Panc1 (cell line): ENCODE data around the gene GPATCH3. TPM values are rescaled to one million over a fixed set of nuclear protein-coding genes. Genes with fewer than 3 reads are reported as not detected.
"Not testable (repeated sequence)": the region's sequence is repeated elsewhere in the genome, so short reads cannot be mapped to it uniquely, and the experiment has no call there.

Experiments used
- ATAC-seq: fragments of 200-7000 bp; cut with Tn5 transposase; 2 replicates; pipeline ENCODE4 v1.9.1; 2020; ENCODE audit warnings: mild to moderate bottlenecking, moderate library complexity
- BruUV-seq: library from RNA; stranded (reverse); fragments of 400-500 nt; replicated peaks from 2 replicates; lab custom pipeline; 2021; lab: Mats Ljungman, UMichigan
- CTCF ChIA-PET: fragments of 300-600 bp; sonication (Branson Sonifier 250); formaldehyde crosslinking; loops from one replicate; lab custom pipeline; 2022; ENCODE audit warnings: antibody characterized with exemption; lab: Charles Lee
- POLR2A ChIA-PET: fragments of 300-600 bp; sonication (Branson Sonifier 250); formaldehyde crosslinking; loops from one replicate; lab custom pipeline; 2022; ENCODE audit warnings: antibody characterized with exemption; lab: Charles Lee
- DNase-seq: peaks from one replicate; pipeline ENCODE4 v3.0.0-alpha.2; 2010; ENCODE audit warnings: low read depth, low spot score
- H3K27ac ChIP-seq: 2 replicates; pipeline ENCODE4 v1.5.1; 2011; ENCODE audit warnings: mild to moderate bottlenecking, low read length, inconsistent platforms
- H3K27me3 ChIP-seq: fragments of 200-500 bp; sonication (Bioruptor generic); 2 replicates; pipeline ENCODE4 v1.6.0; 2014; ENCODE audit warnings: low read length, inconsistent platforms; ENCODE audit not compliant: control insufficient read depth, insufficient read depth
- H3K36me3 ChIP-seq: fragments of 200-500 bp; sonication (Bioruptor generic); 2 replicates; pipeline ENCODE4 v1.5.1; 2014; ENCODE audit warnings: inconsistent platforms, mild to moderate bottlenecking, low read length, moderate library complexity; ENCODE audit not compliant: control insufficient read depth, insufficient read depth
- H3K4me1 ChIP-seq: 2 replicates; pipeline ENCODE4 v1.5.1; 2011; ENCODE audit warnings: inconsistent platforms, mild to moderate bottlenecking, low read length, moderate library complexity; ENCODE audit not compliant: control insufficient read depth, insufficient read depth
- H3K4me3 ChIP-seq, 2 experiments: 2 replicates each; pipeline ENCODE4 v1.5.1; 2011 to 2012; ENCODE audit warnings: low read depth in 2 of 2, low read length in 2 of 2, mild to moderate bottlenecking in 2 of 2, inconsistent platforms in 1 of 2, moderate library complexity in 1 of 2
- H3K9me3 ChIP-seq: fragments of 200-500 bp; sonication (Bioruptor generic); 2 replicates; pipeline ENCODE4 v1.5.1; 2014; ENCODE audit warnings: low read depth, mild to moderate bottlenecking, inconsistent platforms, low read length, moderate library complexity; ENCODE audit not compliant: control insufficient read depth, insufficient read depth
- CTCF ChIP-seq: fragments of 450-650 bp; IDR thresholded peaks from 2 replicates; pipeline ENCODE4 v1.5.1; 2017; ENCODE audit warnings: mild to moderate bottlenecking
- POLR2AphosphoS5 ChIP-seq: IDR thresholded peaks from 2 replicates; pipeline ENCODE4 v1.6.1; 2012; ENCODE audit warnings: mild to moderate bottlenecking, low read depth, low read length, moderate library complexity
- REST ChIP-seq, 2 experiments: IDR thresholded peaks; 2 replicates each; pipeline ENCODE4 v1.6.1; 2011 to 2012; ENCODE audit warnings: low read depth in 2 of 2, control low read depth in 1 of 2, low read length in 1 of 2, mild to moderate bottlenecking in 1 of 2, moderate library complexity in 1 of 2; ENCODE audit not compliant: insufficient read depth in 1 of 2
- SIN3A ChIP-seq: IDR thresholded peaks from 2 replicates; pipeline ENCODE4 v1.6.1; 2012; ENCODE audit warnings: low read depth, mild to moderate bottlenecking, low read length, moderate library complexity, borderline replicate concordance; ENCODE audit not compliant: insufficient read depth
- TCF7L2 ChIP-seq: IDR thresholded peaks from 2 replicates; pipeline ENCODE4 v1.6.1; 2011; ENCODE audit warnings: mild to moderate bottlenecking, low read depth, low read length, inconsistent platforms
- in situ Hi-C: cut with HindIII; loops from 2 replicates; pipeline ENCODE4 v1.10.0; 2016; ENCODE audit warnings: low sequenced_read_pairs, low pct_unique_long_range_greater_than_20kb
- intact Hi-C: fragments of 100-400 bp; cut with micrococcal nuclease; formaldehyde crosslinking; loops from one replicate; pipeline ENCODE4 v1.10.0; 2022; ENCODE audit not compliant: unreplicated experiment
- total RNA-seq: library from RNA; stranded (reverse); gene quantifications from one replicate; pipeline ENCODE4 v1.2.1, GENCODE V29; 2021; ENCODE audit not compliant: unreplicated experiment

Gene GPATCH3
- total RNA-seq, 1 experiment from 2014 or later, result 29.7 TPM

DNA sequence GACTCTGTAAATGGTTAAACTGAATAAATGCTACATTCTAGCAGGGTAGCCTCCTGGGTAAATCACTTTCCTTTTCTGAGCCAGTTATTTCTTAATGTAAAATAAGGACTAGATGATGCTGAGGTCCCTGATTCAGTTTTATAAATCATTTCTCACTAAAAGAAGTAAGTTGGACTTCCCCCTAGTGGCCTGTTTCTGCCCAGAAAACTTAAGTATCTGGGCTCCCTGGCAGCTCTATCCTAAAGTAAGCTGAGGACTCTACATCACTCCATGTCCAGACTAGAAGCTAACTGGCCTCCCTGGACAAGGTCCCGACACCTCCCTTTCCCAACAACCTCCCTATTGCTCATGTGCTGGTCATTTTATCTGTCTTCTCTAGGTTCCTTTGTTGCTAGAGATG is 13.1 kb downstream of the GPATCH3 start:
- ATAC-seq, result peak; percentile 37; the same call in 1 of the 2 replicates
- DNase-seq, result no peak
- Histone ChIP-seq H3K9me3 (no peaks in the 10 kb centered on the region), H3K27ac (no peak overlapping the region), H3K4me3 (no peak overlapping the region), H3K36me3 (peaks cover 20% of the 10 kb centered on the region), H3K4me1 (peaks cover 17% of the 10 kb centered on the region), H3K27me3 (no peaks in the 10 kb centered on the region)
- POLR2A ChIA-PET, result interaction anchor here (0.7 kb wide), 1 partner anchor 22 kb away, joined by 4 read pairs; no protein-coding TSS in a partner anchor
- TF ChIP-seq POLR2AphosphoS5 (no peak), SIN3A (no peak), CTCF (peak; percentile 75; the same call in 1 of the 2 replicates), TCF7L2 (no peak), REST (IDR thresholded peaks at IDR 0.05; ENCODE audit: insufficient read depth in 1 of 2, low read depth in 2 of 2, low read length in 1 of 2) (no peak)
- intact Hi-C loops (no loop called here), in situ Hi-C loops (no loop called here)
- BruUV-seq, result no TSS peak
- CTCF ChIA-PET, result interaction anchor here (0.6 to 1.6 kb wide), 5 partner anchors 9 to 181 kb away, joined by 3 to 9 read pairs (median 4); no protein-coding TSS in a partner anchor

DNA sequence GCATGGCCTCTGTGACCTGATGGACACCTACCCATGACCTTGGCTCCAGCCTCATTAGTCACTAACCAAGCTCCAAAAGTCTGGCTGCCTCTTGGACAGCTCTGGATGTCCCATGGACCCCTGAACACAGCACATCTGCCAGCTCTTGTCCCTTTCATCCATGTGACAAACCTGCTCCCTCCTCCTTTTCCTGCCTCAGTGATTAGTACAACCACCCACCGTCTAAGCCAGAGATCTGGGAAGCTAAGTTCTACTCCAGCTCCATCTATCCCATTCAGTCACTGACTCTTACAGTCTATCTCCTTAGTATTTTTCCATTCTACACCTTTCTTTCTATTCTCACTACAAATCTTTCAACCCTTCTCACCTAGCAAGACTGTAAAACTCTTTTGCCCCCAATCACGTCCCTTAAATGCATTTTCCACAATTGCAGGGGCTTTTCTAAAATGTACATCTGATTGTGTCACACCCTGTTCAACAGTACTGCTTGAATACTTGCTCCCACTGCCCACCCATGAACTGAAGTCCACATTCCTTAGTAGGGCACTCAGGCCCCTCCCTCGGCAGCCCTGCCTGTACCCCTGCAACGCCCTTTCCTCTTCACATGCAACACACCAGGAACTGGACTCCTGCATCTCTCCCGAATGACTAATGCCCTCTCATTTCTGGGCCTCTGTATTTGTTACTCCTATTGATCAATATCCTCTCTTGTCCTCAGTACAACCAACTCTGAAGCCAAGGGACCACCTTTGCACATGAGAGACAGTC is 17.4 kb downstream of the GPATCH3 start:
- intact Hi-C loops (no loop called here), in situ Hi-C loops (no loop called here)
- no peak for TF ChIP-seq TCF7L2
- TF ChIP-seq REST (IDR thresholded peaks at IDR 0.05; ENCODE audit: insufficient read depth in 1 of 2, low read depth in 2 of 2, low read length in 1 of 2), result no peak
- TF ChIP-seq SIN3A, result no peak
- no peak; the same call in 1 of the 2 replicates for TF ChIP-seq POLR2AphosphoS5
- TF ChIP-seq CTCF, result no peak
- Histone ChIP-seq H3K27me3 (no peaks in the 10 kb centered on the region), H3K36me3 (peaks cover 18% of the 10 kb centered on the region; the same call in 1 of the 2 replicates), H3K27ac (no peak overlapping the region), H3K4me3 (no peak overlapping the region), H3K9me3 (no peaks in the 10 kb centered on the region), H3K4me1 (no peaks in the 10 kb centered on the region)
- BruUV-seq, result TSS peak; percentile 48
- ChIA-PET POLR2A (interaction anchor here (0.5 to 2.0 kb wide), 4 partner anchors 12 to 38 kb away, joined by 3 to 7 read pairs (median 4); partner anchors contain the start of gene GPATCH3), CTCF (no interaction called here)
- ATAC-seq (no peak), DNase-seq (no peak)

- H3K4me3 ChIP-seq, in situ Hi-C loops, BruUV-seq, H3K27me3 ChIP-seq, intact Hi-C loops, H3K9me3 ChIP-seq, DNase-seq, H3K4me1 ChIP-seq, H3K27ac ChIP-seq: not testable (repeated sequence)
- ATAC-seq, result peak; percentile 72
- ChIA-PET POLR2A (interaction anchor here (0.6 to 2.0 kb wide), 4 partner anchors 19 to 217 kb away, joined by 3 to 7 read pairs (median 4); partner anchors contain the start of gene GPATCH3), CTCF (interaction anchor here (0.6 kb wide), 2 partner anchors 20 to 381 kb away, joined by 3 to 4 read pairs; no protein-coding TSS in a partner anchor)
- peaks cover 17% of the 10 kb centered on the region; the same call in 1 of the 2 replicates for H3K36me3 ChIP-seq
Observed at GRCh38 chr1:26881611-26882010, 18.7 kb downstream of the GPATCH3 start.
